K562 (cell line): ENCODE results near the gene SLC12A9. TPM values are rescaled to one million over a fixed set of nuclear protein-coding genes. Genes with fewer than 3 reads are reported as not detected.
A peak's percentile ranks its signal among the peaks of the same experiment; 100 is the strongest.

Experiments
- HSF4 ChIP-seq: fragments of 250-450 bp; sonication (Bioruptor Pico); IDR thresholded peaks from 2 replicates; pipeline ENCODE4 v2.1.2; 2022; ENCODE audit warnings: mild to moderate bottlenecking, moderate library complexity, borderline replicate concordance
- polyA plus RNA-seq, 8 experiments: library from polyadenylated mRNA; depleted of rRNA in 4 of 8; stranded (reverse) in 5 of 8; unstranded in 3 of 8; fragments of >200 nt; fragmentation: Nextera tagmentation in 2 of 8; fragmentation: Illumina TruSeq in 1 of 8; extraction: Ambion mirVana in 2 of 8; extraction: Trizol in 1 of 8; gene quantifications; 2 replicates each; pipeline versions ENCODE4 v1.2.1 to v1.2.3, GENCODE V29; 2011 to 2014; ENCODE audit warnings: inconsistent platforms in 1 of 8, missing spikeins in 1 of 8
- total RNA-seq, 7 experiments: library from RNA; depleted of rRNA in 6 of 7; stranded (reverse); fragments of >200 nt in 6 of 7; fragmentation: Illumina TruSeq in 2 of 7; extraction: Trizol in 2 of 7; gene quantifications; 2 replicates each; pipeline versions ENCODE4 v1.2.1 to v1.2.3, GENCODE V29; 2011 to 2021; ENCODE audit warnings: low replicate concordance in 1 of 7
- TF ChIP-seq, protein P1 (sequence below): fragments of 450-650 bp; IDR thresholded peaks from 2 replicates; pipeline ENCODE4 v1.6.1; 2017; ENCODE audit warnings: antibody characterized with exemption, mild to moderate bottlenecking
- TF ChIP-seq, protein P2 (sequence below), 2 experiments: fragments of 450-650 bp in 1 of 2; sonication (generic) in 1 of 2; formaldehyde crosslinking in 1 of 2; IDR thresholded peaks; 2 replicates each; pipeline versions ENCODE4 v1.7.1 to v1.9.0; 2016 to 2022; ENCODE audit warnings: inconsistent platforms in 1 of 2, mild to moderate bottlenecking in 1 of 2, missing genetic modification reagents in 1 of 2
- TF ChIP-seq, protein P3 (sequence below): sonication (generic); formaldehyde crosslinking; IDR thresholded peaks from 2 replicates; pipeline ENCODE4 v1.8.0; 2022; ENCODE audit warnings: mild to moderate bottlenecking, missing genetic modification reagents
- TF ChIP-seq, protein P4 (sequence below): fragments of 200-400 bp; formaldehyde crosslinking; IDR thresholded peaks from 2 replicates; pipeline ENCODE4 v1.6.1; 2017; ENCODE audit warnings: mild to moderate bottlenecking, low read depth, low read length, moderate library complexity

SLC12A9 gene
- total and polyA plus RNA-seq, 9 of the 15 experiments (the other 6 are each of a cell fraction or from before 2014, with no cell fraction given) = 0.06 to 20.2 (median 10.7) TPM

DNA sequence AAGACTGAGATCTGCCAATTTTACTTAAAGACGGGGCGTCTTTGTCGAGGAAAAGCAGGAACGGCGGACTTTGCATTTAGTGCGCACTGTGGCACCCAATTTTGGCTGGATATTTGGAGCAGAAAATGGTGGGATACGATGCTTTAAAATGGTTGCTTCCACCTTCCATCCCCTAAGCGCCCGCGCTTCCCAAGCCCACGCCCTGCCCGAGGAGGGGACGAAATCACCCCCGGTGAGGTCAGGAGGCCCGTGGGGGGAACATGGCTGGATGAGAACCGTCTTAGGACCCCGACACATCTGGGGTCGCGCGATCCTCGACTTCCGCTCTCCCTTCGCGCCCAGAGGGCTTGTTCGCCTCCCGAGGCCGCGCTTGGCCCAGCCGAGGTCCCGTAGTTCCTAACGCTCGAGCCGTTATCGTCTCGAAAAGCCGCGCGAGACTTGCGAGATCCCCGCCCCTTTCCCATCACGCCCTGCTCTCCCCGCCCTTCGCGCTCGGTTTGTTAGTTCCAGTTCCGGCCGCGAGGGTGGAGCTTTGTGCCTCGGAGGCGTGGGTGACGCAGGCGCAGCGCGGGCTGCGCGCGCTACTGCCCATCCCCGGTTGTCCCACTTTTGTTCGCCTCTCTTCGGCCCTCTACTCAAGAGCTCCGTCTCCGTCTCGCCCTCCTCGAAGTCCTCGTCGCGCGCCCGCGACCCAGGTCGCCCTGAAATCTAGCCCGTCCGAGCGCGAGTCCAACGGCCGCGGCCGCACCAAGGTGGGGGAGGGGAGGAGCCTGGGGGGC is 22.3 kb downstream of the SLC12A9 start, which contains the start of gene SRRT (continued):
- TF ChIP-seq, protein P1, sequence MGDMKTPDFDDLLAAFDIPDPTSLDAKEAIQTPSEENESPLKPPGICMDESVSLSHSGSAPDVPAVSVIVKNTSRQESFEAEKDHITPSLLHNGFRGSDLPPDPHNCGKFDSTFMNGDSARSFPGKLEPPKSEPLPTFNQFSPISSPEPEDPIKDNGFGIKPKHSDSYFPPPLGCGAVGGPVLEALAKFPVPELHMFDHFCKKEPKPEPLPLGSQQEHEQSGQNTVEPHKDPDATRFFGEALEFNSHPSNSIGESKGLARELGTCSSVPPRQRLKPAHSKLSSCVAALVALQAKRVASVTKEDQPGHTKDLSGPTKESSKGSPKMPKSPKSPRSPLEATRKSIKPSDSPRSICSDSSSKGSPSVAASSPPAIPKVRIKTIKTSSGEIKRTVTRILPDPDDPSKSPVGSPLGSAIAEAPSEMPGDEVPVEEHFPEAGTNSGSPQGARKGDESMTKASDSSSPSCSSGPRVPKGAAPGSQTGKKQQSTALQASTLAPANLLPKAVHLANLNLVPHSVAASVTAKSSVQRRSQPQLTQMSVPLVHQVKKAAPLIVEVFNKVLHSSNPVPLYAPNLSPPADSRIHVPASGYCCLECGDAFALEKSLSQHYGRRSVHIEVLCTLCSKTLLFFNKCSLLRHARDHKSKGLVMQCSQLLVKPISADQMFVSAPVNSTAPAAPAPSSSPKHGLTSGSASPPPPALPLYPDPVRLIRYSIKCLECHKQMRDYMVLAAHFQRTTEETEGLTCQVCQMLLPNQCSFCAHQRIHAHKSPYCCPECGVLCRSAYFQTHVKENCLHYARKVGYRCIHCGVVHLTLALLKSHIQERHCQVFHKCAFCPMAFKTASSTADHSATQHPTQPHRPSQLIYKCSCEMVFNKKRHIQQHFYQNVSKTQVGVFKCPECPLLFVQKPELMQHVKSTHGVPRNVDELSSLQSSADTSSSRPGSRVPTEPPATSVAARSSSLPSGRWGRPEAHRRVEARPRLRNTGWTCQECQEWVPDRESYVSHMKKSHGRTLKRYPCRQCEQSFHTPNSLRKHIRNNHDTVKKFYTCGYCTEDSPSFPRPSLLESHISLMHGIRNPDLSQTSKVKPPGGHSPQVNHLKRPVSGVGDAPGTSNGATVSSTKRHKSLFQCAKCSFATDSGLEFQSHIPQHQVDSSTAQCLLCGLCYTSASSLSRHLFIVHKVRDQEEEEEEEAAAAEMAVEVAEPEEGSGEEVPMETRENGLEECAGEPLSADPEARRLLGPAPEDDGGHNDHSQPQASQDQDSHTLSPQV = peak; percentile 92
- TF ChIP-seq, protein P2, sequence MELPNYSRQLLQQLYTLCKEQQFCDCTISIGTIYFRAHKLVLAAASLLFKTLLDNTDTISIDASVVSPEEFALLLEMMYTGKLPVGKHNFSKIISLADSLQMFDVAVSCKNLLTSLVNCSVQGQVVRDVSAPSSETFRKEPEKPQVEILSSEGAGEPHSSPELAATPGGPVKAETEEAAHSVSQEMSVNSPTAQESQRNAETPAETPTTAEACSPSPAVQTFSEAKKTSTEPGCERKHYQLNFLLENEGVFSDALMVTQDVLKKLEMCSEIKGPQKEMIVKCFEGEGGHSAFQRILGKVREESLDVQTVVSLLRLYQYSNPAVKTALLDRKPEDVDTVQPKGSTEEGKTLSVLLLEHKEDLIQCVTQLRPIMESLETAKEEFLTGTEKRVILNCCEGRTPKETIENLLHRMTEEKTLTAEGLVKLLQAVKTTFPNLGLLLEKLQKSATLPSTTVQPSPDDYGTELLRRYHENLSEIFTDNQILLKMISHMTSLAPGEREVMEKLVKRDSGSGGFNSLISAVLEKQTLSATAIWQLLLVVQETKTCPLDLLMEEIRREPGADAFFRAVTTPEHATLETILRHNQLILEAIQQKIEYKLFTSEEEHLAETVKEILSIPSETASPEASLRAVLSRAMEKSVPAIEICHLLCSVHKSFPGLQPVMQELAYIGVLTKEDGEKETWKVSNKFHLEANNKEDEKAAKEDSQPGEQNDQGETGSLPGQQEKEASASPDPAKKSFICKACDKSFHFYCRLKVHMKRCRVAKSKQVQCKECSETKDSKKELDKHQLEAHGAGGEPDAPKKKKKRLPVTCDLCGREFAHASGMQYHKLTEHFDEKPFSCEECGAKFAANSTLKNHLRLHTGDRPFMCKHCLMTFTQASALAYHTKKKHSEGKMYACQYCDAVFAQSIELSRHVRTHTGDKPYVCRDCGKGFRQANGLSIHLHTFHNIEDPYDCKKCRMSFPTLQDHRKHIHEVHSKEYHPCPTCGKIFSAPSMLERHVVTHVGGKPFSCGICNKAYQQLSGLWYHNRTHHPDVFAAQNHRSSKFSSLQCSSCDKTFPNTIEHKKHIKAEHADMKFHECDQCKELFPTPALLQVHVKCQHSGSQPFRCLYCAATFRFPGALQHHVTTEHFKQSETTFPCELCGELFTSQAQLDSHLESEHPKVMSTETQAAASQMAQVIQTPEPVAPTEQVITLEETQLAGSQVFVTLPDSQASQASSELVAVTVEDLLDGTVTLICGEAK (IDR thresholded peaks at IDR 0.05) = peak; percentile 75
- TF ChIP-seq, protein P2 (CRISPR knock-in tag; IDR thresholded peaks at IDR 0.05) = no peak
- TF ChIP-seq, protein P3, sequence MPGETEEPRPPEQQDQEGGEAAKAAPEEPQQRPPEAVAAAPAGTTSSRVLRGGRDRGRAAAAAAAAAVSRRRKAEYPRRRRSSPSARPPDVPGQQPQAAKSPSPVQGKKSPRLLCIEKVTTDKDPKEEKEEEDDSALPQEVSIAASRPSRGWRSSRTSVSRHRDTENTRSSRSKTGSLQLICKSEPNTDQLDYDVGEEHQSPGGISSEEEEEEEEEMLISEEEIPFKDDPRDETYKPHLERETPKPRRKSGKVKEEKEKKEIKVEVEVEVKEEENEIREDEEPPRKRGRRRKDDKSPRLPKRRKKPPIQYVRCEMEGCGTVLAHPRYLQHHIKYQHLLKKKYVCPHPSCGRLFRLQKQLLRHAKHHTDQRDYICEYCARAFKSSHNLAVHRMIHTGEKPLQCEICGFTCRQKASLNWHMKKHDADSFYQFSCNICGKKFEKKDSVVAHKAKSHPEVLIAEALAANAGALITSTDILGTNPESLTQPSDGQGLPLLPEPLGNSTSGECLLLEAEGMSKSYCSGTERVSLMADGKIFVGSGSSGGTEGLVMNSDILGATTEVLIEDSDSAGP (CRISPR knock-in tag) = no peak
- TF ChIP-seq, protein P4, sequence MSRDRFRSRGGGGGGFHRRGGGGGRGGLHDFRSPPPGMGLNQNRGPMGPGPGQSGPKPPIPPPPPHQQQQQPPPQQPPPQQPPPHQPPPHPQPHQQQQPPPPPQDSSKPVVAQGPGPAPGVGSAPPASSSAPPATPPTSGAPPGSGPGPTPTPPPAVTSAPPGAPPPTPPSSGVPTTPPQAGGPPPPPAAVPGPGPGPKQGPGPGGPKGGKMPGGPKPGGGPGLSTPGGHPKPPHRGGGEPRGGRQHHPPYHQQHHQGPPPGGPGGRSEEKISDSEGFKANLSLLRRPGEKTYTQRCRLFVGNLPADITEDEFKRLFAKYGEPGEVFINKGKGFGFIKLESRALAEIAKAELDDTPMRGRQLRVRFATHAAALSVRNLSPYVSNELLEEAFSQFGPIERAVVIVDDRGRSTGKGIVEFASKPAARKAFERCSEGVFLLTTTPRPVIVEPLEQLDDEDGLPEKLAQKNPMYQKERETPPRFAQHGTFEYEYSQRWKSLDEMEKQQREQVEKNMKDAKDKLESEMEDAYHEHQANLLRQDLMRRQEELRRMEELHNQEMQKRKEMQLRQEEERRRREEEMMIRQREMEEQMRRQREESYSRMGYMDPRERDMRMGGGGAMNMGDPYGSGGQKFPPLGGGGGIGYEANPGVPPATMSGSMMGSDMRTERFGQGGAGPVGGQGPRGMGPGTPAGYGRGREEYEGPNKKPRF = no peak
- 0 out of 2 replicates have a peak, but pooled peaks have one; percentile 24 for TF ChIP-seq HSF4 (CRISPR knock-in tag)
